IMR-90 (cell line): ENCODE measurements around the gene FAM83G. TPM values are rescaled to one million over a fixed set of nuclear protein-coding genes. Genes with fewer than 3 reads are reported as not detected.
A peak's percentile ranks its signal among the peaks of the same experiment; 100 is the strongest.
"Not testable (repeated sequence)": the region's sequence is repeated elsewhere in the genome, so short reads cannot be mapped to it uniquely, and the experiment has no call there.

Source experiments
- ATAC-seq: fragments of 200-7000 bp; cut with Tn5 transposase; 2 replicates; pipeline ENCODE4 v1.9.1; 2020; ENCODE audit warnings: low read depth, mild to moderate bottlenecking, moderate library complexity
- BruUV-seq: library from RNA; stranded (reverse); fragments of 400-500 nt; replicated peaks from 2 replicates; lab custom pipeline; 2021; lab: Mats Ljungman, UMichigan
- CTCF ChIA-PET: fragments of 300-600 bp; formaldehyde crosslinking; extraction: SDS; loops from one replicate; lab custom pipeline; 2021; ENCODE audit warnings: antibody characterized with exemption; lab: Yijun Ruan, JAX
- POLR2A ChIA-PET: fragments of 300-600 bp; sonication (Branson Sonifier 250); formaldehyde crosslinking; loops from one replicate; lab custom pipeline; 2022; ENCODE audit warnings: antibody characterized with exemption; ENCODE audit not compliant: unreplicated experiment; lab: Charles Lee
- DNase-seq: peaks from one replicate; pipeline ENCODE4 v3.0.0; 2013
- H2AFZ ChIP-seq: replicated peaks from 2 replicates; pipeline ENCODE3; 2013; ENCODE audit warnings: low read length, mild to moderate bottlenecking; ENCODE audit not compliant: poor library complexity
- H2AK5ac ChIP-seq: 2 replicates; pipeline ENCODE4 v1.6.1; 2013; ENCODE audit warnings: low read depth, low read length, inconsistent platforms
- H2AK9ac ChIP-seq: replicated peaks from 2 replicates; pipeline ENCODE3; 2013; ENCODE audit warnings: mild to moderate bottlenecking, low read depth, low read length, moderate library complexity; ENCODE audit not compliant: poor library complexity
- H2BK120ac ChIP-seq: 2 replicates; pipeline ENCODE4 v1.6.1; 2013; ENCODE audit warnings: low read depth, low read length, inconsistent platforms
- H2BK15ac ChIP-seq: 3 replicates; pipeline ENCODE4 v1.6.1; 2013; ENCODE audit warnings: low read depth, low read length, inconsistent platforms
- H2BK20ac ChIP-seq: 2 replicates; pipeline ENCODE4 v1.6.1; 2013; ENCODE audit warnings: low read depth, mild to moderate bottlenecking, inconsistent platforms, low read length, moderate library complexity
- H2BK5ac ChIP-seq: 2 replicates; pipeline ENCODE4 v1.6.1; 2013; ENCODE audit warnings: mild to moderate bottlenecking, low read depth, low read length, inconsistent platforms; ENCODE audit not compliant: poor library complexity, severe bottlenecking
- H3K14ac ChIP-seq: replicated peaks from 2 replicates; pipeline ENCODE4 v1.6.1; 2013; ENCODE audit warnings: low read depth, low read length, inconsistent platforms
- H3K18ac ChIP-seq: 2 replicates; pipeline ENCODE4 v1.6.1; 2013; ENCODE audit warnings: low read depth, low read length, control low read depth
- H3K23ac ChIP-seq: 2 replicates; pipeline ENCODE4 v1.6.1; 2013; ENCODE audit warnings: low read depth, low read length, inconsistent platforms
- H3K27ac ChIP-seq: 2 replicates; pipeline ENCODE4 v1.5.1; 2013; ENCODE audit warnings: mild to moderate bottlenecking, control low read depth, low read length; ENCODE audit not compliant: insufficient read depth
- H3K27me3 ChIP-seq: 2 replicates; pipeline ENCODE4 v1.6.1; 2013; ENCODE audit warnings: low read length; ENCODE audit not compliant: control insufficient read depth, insufficient read depth
- H3K36me3 ChIP-seq: 2 replicates; pipeline ENCODE4 v1.6.1; 2013; ENCODE audit warnings: low read length, mixed read lengths; ENCODE audit not compliant: control insufficient read depth, insufficient read depth
- H3K4ac ChIP-seq: 2 replicates; pipeline ENCODE4 v1.6.1; 2013; ENCODE audit warnings: low read depth, low read length, inconsistent platforms
- H3K4me1 ChIP-seq: 2 replicates; pipeline ENCODE4 v1.6.1; 2013; ENCODE audit warnings: low read length, mixed read lengths; ENCODE audit not compliant: control insufficient read depth, insufficient read depth
- H3K4me2 ChIP-seq: 2 replicates; pipeline ENCODE4 v1.6.1; 2013; ENCODE audit warnings: low read depth, mild to moderate bottlenecking, control low read depth, low read length, moderate library complexity
- H3K4me3 ChIP-seq: 2 replicates; pipeline ENCODE4 v1.5.1; 2013; ENCODE audit warnings: low read depth, mild to moderate bottlenecking, control low read depth, low read length, moderate library complexity; ENCODE audit not compliant: insufficient read depth
- H3K56ac ChIP-seq: 2 replicates; pipeline ENCODE4 v1.6.1; 2013; ENCODE audit warnings: low read length, inconsistent platforms; ENCODE audit not compliant: insufficient read depth; ENCODE audit errors: extremely low read depth
- H3K79me1 ChIP-seq, 2 experiments: 2 replicates each; pipeline ENCODE4 v1.6.1; 2013; ENCODE audit warnings: low read length in 2 of 2, inconsistent platforms in 1 of 2, low read depth in 1 of 2
- H3K9ac ChIP-seq: 2 replicates; pipeline ENCODE4 v1.6.1; 2013; ENCODE audit warnings: low read depth, low read length, control low read depth
- H3K9me1 ChIP-seq: 2 replicates; pipeline ENCODE4 v1.6.1; 2013; ENCODE audit warnings: low read length, inconsistent platforms; ENCODE audit not compliant: insufficient read depth
- H3K9me3 ChIP-seq: 2 replicates; pipeline ENCODE4 v1.6.1; 2013; ENCODE audit warnings: low read length; ENCODE audit not compliant: control insufficient read depth, insufficient read depth
- H4K20me1 ChIP-seq: 2 replicates; pipeline ENCODE4 v1.6.1; 2013; ENCODE audit warnings: low read length, inconsistent platforms; ENCODE audit not compliant: insufficient read depth
- H4K5ac ChIP-seq: 2 replicates; pipeline ENCODE4 v1.6.1; 2013; ENCODE audit warnings: mild to moderate bottlenecking, low read depth, low read length, control low read depth
- H4K8ac ChIP-seq, 2 experiments: 2 replicates each; pipeline ENCODE4 v1.6.1; 2013; ENCODE audit warnings: low read depth in 2 of 2, low read length in 2 of 2, control low read depth in 1 of 2, inconsistent platforms in 1 of 2
- H4K91ac ChIP-seq: 2 replicates; pipeline ENCODE4 v1.6.1; 2013; ENCODE audit warnings: low read depth, low read length, inconsistent platforms; ENCODE audit not compliant: insufficient read depth
- BHLHE40 ChIP-seq: fragments of 150-350 bp; IDR thresholded peaks from 2 replicates; pipeline ENCODE4 v1.6.1; 2016; ENCODE audit warnings: mild to moderate bottlenecking, low read depth, low read length
- WGBS, 2 experiments: methylation state at CpG; one replicate each; pipeline versions ENCODE4 v1.1.5 to v1.1.7; 2013; ENCODE audit warnings: missing lambda C conversion rate in 2 of 2; ENCODE audit not compliant: insufficient read length in 1 of 2; ENCODE audit errors: extremely low coverage in 2 of 2; 5-methylcytosine and 5-hydroxymethylcytosine counted together
- dilution Hi-C: fragments of 300-500 bp; cut with HindIII; formaldehyde crosslinking; loops from one replicate; pipeline ENCODE4 v1.14.3; 2018; ENCODE audit warnings: low sequenced_read_pairs; ENCODE audit not compliant: unreplicated experiment
- in situ Hi-C: fragments of 300-500 bp; cut with MboI; formaldehyde crosslinking; loops from 3 replicates; pipeline ENCODE4 v1.14.3; 2019; ENCODE audit warnings: low sequenced_read_pairs, inconsistent platforms, mixed read lengths
- intact Hi-C: fragments of 100-400 bp; cut with micrococcal nuclease; formaldehyde crosslinking; loops from 2 replicates; pipeline ENCODE4 v1.10.0; 2022
- polyA plus RNA-seq, 3 experiments: library from polyadenylated mRNA; depleted of rRNA; stranded (reverse); fragments of >200 nt; gene quantifications; 2 replicates each; pipeline ENCODE4 v1.2.3, GENCODE V29; 2012; ENCODE audit warnings: low replicate concordance in 1 of 3
- total RNA-seq: library from RNA; depleted of rRNA; stranded (reverse); fragments of >200 nt; gene quantifications from 2 replicates; pipeline ENCODE4 v1.2.3, GENCODE V29; 2012
- TF ChIP-seq, protein P1 (sequence below): conservative IDR thresholded peaks from 2 replicates; pipeline ENCODE4 v1.5.1; 2012; ENCODE audit warnings: mild to moderate bottlenecking, low read depth, low read length, improper control_type of control experiment

FAM83G gene
- total and polyA plus RNA-seq, 2 of the 4 experiments (the other 2 are of a cell fraction) = 9.5 to 12.6 TPM

DNA sequence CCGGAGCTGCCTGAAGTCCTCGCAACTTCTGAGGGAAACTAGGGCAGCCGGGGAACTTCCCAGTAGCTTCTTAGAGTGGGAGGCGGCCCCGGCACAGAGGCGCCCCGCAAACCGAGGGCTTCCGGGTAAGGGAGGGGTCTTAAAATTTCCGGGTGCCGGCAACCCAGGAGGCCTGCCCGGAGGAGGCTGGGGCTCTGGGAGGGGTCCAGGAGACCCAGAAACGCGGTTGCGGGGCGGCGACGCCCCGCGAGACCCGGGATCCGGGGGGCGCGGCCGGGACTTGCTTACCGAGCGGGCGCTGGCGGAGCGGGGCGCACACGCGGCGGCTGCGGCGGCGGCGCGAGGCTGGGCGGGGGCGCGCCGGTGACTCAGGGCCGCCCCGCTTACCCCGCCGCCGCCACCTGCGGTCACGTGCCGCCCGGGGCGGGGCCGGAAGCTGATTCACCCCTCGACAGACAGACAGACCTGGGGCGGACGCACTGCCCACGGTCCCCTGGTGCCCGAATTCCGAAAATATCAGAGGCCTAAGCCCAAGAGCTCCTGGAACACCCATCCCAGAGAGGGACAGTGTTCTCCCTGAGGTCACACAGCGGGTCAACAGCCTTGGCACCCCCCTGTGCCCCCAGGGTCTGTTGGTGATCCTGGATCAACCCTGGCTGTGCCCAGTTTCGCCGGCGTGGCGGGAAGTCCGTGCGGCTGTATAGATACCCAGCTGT lies at the start of gene FAM83G (continued):
- TF ChIP-seq, protein P1, sequence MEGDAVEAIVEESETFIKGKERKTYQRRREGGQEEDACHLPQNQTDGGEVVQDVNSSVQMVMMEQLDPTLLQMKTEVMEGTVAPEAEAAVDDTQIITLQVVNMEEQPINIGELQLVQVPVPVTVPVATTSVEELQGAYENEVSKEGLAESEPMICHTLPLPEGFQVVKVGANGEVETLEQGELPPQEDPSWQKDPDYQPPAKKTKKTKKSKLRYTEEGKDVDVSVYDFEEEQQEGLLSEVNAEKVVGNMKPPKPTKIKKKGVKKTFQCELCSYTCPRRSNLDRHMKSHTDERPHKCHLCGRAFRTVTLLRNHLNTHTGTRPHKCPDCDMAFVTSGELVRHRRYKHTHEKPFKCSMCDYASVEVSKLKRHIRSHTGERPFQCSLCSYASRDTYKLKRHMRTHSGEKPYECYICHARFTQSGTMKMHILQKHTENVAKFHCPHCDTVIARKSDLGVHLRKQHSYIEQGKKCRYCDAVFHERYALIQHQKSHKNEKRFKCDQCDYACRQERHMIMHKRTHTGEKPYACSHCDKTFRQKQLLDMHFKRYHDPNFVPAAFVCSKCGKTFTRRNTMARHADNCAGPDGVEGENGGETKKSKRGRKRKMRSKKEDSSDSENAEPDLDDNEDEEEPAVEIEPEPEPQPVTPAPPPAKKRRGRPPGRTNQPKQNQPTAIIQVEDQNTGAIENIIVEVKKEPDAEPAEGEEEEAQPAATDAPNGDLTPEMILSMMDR = no peak
- peak; percentile 99 for TF ChIP-seq BHLHE40

DNA sequence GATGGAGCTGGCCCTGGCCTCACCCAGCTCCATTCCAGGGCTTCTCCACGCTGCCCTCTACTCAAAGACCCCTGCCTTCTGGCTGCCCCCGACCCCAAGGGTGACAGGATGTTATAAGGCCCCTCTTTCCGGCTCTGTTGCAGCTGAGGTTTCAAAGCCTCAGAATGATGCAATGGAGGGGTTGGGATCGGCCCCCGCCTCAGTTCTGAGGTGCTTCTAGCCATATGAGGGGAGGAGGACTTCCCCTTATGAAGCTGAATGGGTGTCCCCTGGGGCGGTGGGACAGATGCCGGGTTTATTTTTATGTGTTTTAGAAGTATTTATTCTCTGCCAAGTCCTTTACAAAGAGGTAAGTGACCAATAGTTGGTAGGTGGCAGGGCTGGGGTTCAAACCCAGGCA lies 44.3 kb upstream of the FAM83G start:
- H3K36me3 ChIP-seq, H2BK5ac ChIP-seq, H4K8ac ChIP-seq, H2AFZ ChIP-seq, CTCF ChIA-PET, H3K4me3 ChIP-seq, dilution Hi-C loops, H2AK5ac ChIP-seq, H2AK9ac ChIP-seq, ATAC-seq, H3K4me2 ChIP-seq, POLR2A ChIA-PET, in situ Hi-C loops, H3K27me3 ChIP-seq, H2BK120ac ChIP-seq, H3K18ac ChIP-seq, H4K20me1 ChIP-seq, H3K79me1 ChIP-seq, H3K4ac ChIP-seq, H3K9ac ChIP-seq, H3K9me3 ChIP-seq, H3K9me1 ChIP-seq, H3K14ac ChIP-seq, H4K91ac ChIP-seq, DNase-seq, H2BK20ac ChIP-seq, BruUV-seq, intact Hi-C loops, H3K4me1 ChIP-seq, H4K5ac ChIP-seq, H3K27ac ChIP-seq, H2BK15ac ChIP-seq, H3K56ac ChIP-seq, H3K23ac ChIP-seq: not testable (repeated sequence)
- no CpG with 5 or more reads among the region's 7 CpGs for WGBS, 2 experiments

DNA sequence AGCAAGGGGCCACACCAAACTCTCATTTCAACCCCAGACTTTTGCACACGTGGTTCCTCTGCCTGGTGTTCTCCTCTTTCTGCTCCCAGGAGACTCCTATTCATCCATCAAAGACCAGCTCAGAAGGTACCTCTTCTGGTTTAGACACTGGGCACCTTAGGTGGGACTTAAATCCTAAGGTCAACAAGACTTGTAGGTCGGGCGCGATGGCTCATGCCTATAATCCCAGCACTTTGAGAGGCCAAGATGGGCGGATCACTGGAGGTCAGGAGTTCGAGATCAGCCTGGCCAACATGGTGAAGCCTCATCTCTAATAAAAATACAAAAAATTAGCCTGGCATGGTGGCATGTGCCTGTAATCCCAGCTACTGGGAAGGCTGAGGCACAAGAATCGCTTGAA lies 42.9 kb upstream of the FAM83G start:
- H4K20me1 ChIP-seq, H3K9me3 ChIP-seq, H3K4me1 ChIP-seq, ATAC-seq, H4K8ac ChIP-seq, DNase-seq, H2BK5ac ChIP-seq, H3K36me3 ChIP-seq, intact Hi-C loops, POLR2A ChIA-PET, H3K27ac ChIP-seq, H3K27me3 ChIP-seq, H2BK20ac ChIP-seq, H3K56ac ChIP-seq, H3K4me2 ChIP-seq, H2AK9ac ChIP-seq, H3K4ac ChIP-seq, H3K9ac ChIP-seq, H2BK120ac ChIP-seq, dilution Hi-C loops, H2BK15ac ChIP-seq, H3K4me3 ChIP-seq, H4K5ac ChIP-seq, BruUV-seq, H3K9me1 ChIP-seq, H2AK5ac ChIP-seq, H3K23ac ChIP-seq, H2AFZ ChIP-seq, in situ Hi-C loops, H3K14ac ChIP-seq, H4K91ac ChIP-seq, CTCF ChIA-PET, H3K18ac ChIP-seq, H3K79me1 ChIP-seq: not testable (repeated sequence)
- WGBS, 2 experiments = no CpG with 5 or more reads among the region's 7 CpGs
